LNCAP (cell line): ENCODE results near the gene OR2F1.

Experiments used
- CTCF ChIP-seq: fragments of 450-650 bp; IDR thresholded peaks from 2 replicates; pipeline ENCODE4 v1.5.1; 2017; ENCODE audit warnings: mild to moderate bottlenecking

The OR2F1 gene

GRCh38 chr7:143954544-143954943 lies at the start of gene OR2F1:
Gene OR2F1, plus strand, starts transcription at chr7:143954844. Its CDS starts 5,127 bp downstream, at chr7:143959971.
- TF ChIP-seq CTCF: no peak

- TF ChIP-seq CTCF: no peak
Observed at GRCh38 chr7:143905509-143905908, 49.1 kb upstream of the OR2F1 start.

GRCh38 chr7:143906151-143906550 lies 48.5 kb upstream of the OR2F1 start:
- TF ChIP-seq CTCF: no peak

GRCh38 chr7:143906895-143907294 lies 47.7 kb upstream of the OR2F1 start:
- TF ChIP-seq CTCF: no peak

GRCh38 chr7:143908120-143908519 lies 46.5 kb upstream of the OR2F1 start:
- no peak for TF ChIP-seq CTCF

- TF ChIP-seq CTCF: no peak
Observed at GRCh38 chr7:143909863-143910262, 44.8 kb upstream of the OR2F1 start.

GRCh38 chr7:143910473-143911248 lies 44.0 kb upstream of the OR2F1 start:
- no peak for TF ChIP-seq CTCF
